HepG2 (cell line): Measurements from ENCODE around the gene PEX19. TPM values are rescaled to one million over a fixed set of nuclear protein-coding genes. Genes with fewer than 3 reads are reported as not detected.
A peak's percentile ranks its signal among the peaks of the same experiment; 100 is the strongest.

Source experiments
- ARNT2 ChIP-seq: sonication (generic); formaldehyde crosslinking; IDR thresholded peaks from 2 replicates; pipeline ENCODE4 v1.8.0; 2022; ENCODE audit warnings: mild to moderate bottlenecking, low read depth, missing genetic modification reagents, moderate library complexity
- FOXC1 ChIP-seq: sonication (generic); formaldehyde crosslinking; IDR thresholded peaks from 2 replicates; pipeline ENCODE4 v1.8.0; 2022; ENCODE audit warnings: mild to moderate bottlenecking, missing genetic modification reagents, borderline replicate concordance
- FOXJ3 ChIP-seq: sonication (generic); formaldehyde crosslinking; IDR thresholded peaks from 2 replicates; pipeline ENCODE4 v1.4.0; 2020; ENCODE audit warnings: missing genetic modification reagents, mild to moderate bottlenecking, borderline replicate concordance
- HDAC6 ChIP-seq: fragments of 200-600 bp; sonication (generic); IDR thresholded peaks from 2 replicates; pipeline ENCODE4 v1.7.0; 2017; ENCODE audit warnings: mild to moderate bottlenecking, antibody characterized with exemption, low read length, low read depth
- HMGA1 ChIP-seq: sonication (generic); formaldehyde crosslinking; conservative IDR thresholded peaks from 2 replicates; pipeline ENCODE4 v1.4.0; 2020; ENCODE audit warnings: missing genetic modification reagents
- KDM5B ChIP-seq: sonication (generic); formaldehyde crosslinking; IDR thresholded peaks from 2 replicates; pipeline ENCODE4 v1.4.0; 2020; ENCODE audit warnings: missing genetic modification reagents, mild to moderate bottlenecking, borderline replicate concordance
- LCORL ChIP-seq, 2 experiments: fragments of 450-650 bp in 1 of 2; sonication (generic) in 1 of 2; formaldehyde crosslinking in 1 of 2; IDR thresholded peaks; 2 replicates each; pipeline versions ENCODE4 v1.5.0 to v1.6.1; 2017 to 2020; ENCODE audit warnings: antibody characterized with exemption in 1 of 2, missing genetic modification reagents in 1 of 2
- PAX8 ChIP-seq: sonication (generic); formaldehyde crosslinking; IDR thresholded peaks from 2 replicates; pipeline ENCODE4 v1.8.0; 2022; ENCODE audit warnings: mild to moderate bottlenecking, missing genetic modification reagents, borderline replicate concordance
- RAD51 ChIP-seq: fragments of 450-650 bp; IDR thresholded peaks from 2 replicates; pipeline ENCODE4 v1.6.1; 2016; ENCODE audit warnings: borderline replicate concordance
- SRSF9 ChIP-seq: fragments of 200-400 bp; formaldehyde crosslinking; IDR thresholded peaks from 2 replicates; pipeline ENCODE4 v1.6.1; 2018; ENCODE audit warnings: borderline replicate concordance, mild to moderate bottlenecking, low read depth, low read length; ENCODE audit not compliant: insufficient read depth, poor library complexity, severe bottlenecking
- TCF7L2 ChIP-seq: IDR thresholded peaks from 2 replicates; pipeline ENCODE4 v1.6.1; 2011; ENCODE audit warnings: mild to moderate bottlenecking, low read depth, low read length, moderate library complexity
- ZKSCAN8 ChIP-seq: IDR thresholded peaks from 2 replicates; pipeline ENCODE4 v1.6.1; 2016; ENCODE audit warnings: borderline replicate concordance, missing genetic modification reagents, missing compliant biosample characterization
- ZNF460 ChIP-seq: sonication (generic); formaldehyde crosslinking; IDR thresholded peaks from 2 replicates; pipeline ENCODE4 v1.5.1; 2020; ENCODE audit warnings: missing genetic modification reagents, mild to moderate bottlenecking, borderline replicate concordance
- ZNF564 ChIP-seq: sonication (generic); formaldehyde crosslinking; IDR thresholded peaks from 2 replicates; pipeline ENCODE4 v1.8.1; 2023; ENCODE audit warnings: mild to moderate bottlenecking, missing genetic modification reagents
- ZNF605 ChIP-seq: sonication (generic); formaldehyde crosslinking; IDR thresholded peaks from 2 replicates; pipeline ENCODE4 v1.8.0; 2022; ENCODE audit warnings: mild to moderate bottlenecking, missing genetic modification reagents
- ZNF782 ChIP-seq: sonication (generic); formaldehyde crosslinking; IDR thresholded peaks from 2 replicates; pipeline ENCODE4 v1.4.0; 2020; ENCODE audit warnings: missing genetic modification reagents, mild to moderate bottlenecking, borderline replicate concordance
- ZNF83 ChIP-seq: sonication (generic); formaldehyde crosslinking; IDR thresholded peaks from 2 replicates; pipeline ENCODE4 v1.4.0; 2020; ENCODE audit warnings: missing genetic modification reagents, mild to moderate bottlenecking, borderline replicate concordance
- ZZZ3 ChIP-seq: sonication (generic); formaldehyde crosslinking; IDR thresholded peaks from 2 replicates; pipeline ENCODE4 v1.4.0; 2020; ENCODE audit warnings: missing genetic modification reagents, mild to moderate bottlenecking, borderline replicate concordance
- polyA plus RNA-seq, 8 experiments: library from polyadenylated mRNA; depleted of rRNA in 3 of 8; stranded (reverse) in 7 of 8; unstranded in 1 of 8; fragments of >200 nt; fragmentation: Illumina TruSeq in 4 of 8; extraction: Trizol in 4 of 8; gene quantifications; 2 replicates each; pipeline versions ENCODE4 v1.2.1 to v1.2.3, GENCODE V29; 2011 to 2016; ENCODE audit warnings: low read depth in 4 of 8, missing spikeins in 1 of 8, mixed read lengths in 1 of 8; ENCODE audit not compliant: insufficient read depth in 1 of 8
- total RNA-seq, 5 experiments: library from RNA; depleted of rRNA; stranded (reverse); fragments of >200 nt; fragmentation: Illumina TruSeq; extraction: Trizol; gene quantifications; 2 replicates each; pipeline ENCODE4 v1.2.3, GENCODE V29; 2016; ENCODE audit warnings: low read depth in 1 of 5
- TF ChIP-seq, protein P1 (sequence below), 2 experiments: sonication (generic) in 1 of 2; formaldehyde crosslinking in 1 of 2; IDR thresholded peaks; 2 replicates each; pipeline versions ENCODE4 v1.5.1 to v1.6.1; 2011 to 2020; ENCODE audit warnings: borderline replicate concordance in 1 of 2, low read depth in 1 of 2, low read length in 1 of 2, mild to moderate bottlenecking in 1 of 2, missing genetic modification reagents in 1 of 2, moderate library complexity in 1 of 2
- TF ChIP-seq, protein P2 (sequence below): IDR thresholded peaks from 2 replicates; pipeline ENCODE4 v1.6.1; 2016; ENCODE audit warnings: missing compliant biosample characterization, missing genetic modification reagents, borderline replicate concordance
- TF ChIP-seq, protein P3 (sequence below): fragments of 450-650 bp; IDR thresholded peaks from 2 replicates; pipeline ENCODE4 v1.6.1; 2017; ENCODE audit warnings: mild to moderate bottlenecking

Gene PEX19
- total and polyA plus RNA-seq, 2 of the 13 experiments (the other 11 are each of a cell fraction or from before 2014, with no cell fraction given): 47.0 to 51.8 TPM

DNA sequence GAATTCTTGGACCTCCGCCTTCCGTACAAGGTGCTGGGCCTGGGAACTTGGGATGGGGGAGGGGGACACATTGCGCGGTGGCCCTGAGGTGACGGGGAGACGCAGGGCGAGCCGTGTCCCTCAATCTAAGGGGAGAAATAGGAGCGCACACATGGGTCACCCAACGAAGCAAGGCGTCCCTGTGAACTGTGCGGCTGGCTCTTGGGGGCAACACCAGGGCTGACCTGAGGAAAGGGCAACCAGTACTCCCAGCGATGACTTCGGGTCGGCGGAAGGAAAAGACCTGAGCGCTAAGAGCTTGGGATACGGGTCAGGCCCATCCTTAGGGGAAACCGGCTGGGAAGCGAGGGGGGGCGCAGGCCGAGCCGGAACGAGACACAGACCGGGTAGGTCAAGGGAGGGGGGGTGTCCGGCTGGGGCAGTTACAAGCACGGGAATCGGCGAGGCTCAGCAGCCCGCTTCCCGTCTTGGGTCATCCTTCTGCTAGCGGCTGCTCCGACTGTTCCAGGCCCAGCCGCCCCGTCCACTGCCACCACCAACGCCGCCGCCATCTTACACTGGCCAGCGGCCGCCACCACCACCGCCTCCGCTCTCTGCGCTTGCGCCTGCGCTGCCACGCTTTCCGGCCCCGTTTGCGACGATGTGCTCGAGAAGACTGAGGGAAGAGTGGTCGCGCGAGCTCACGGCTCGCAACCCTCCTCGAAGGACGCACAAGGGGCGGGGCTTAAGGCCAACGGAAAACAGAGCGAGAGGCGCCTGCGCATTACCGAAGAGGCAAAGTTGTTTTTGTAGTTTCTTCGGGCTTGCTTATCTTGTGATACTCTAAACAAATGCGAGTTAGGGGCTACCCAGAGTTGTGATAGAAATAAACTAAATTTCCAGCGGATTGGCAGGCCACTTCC is 22.8 kb downstream of the PEX19 start, which contains the start of gene DCAF8 (continued):
- no peak for TF ChIP-seq LCORL (IDR thresholded peaks at IDR 0.05)
- peak; percentile 79 for TF ChIP-seq LCORL (CRISPR knock-in tag; IDR thresholded peaks at IDR 0.05)
- no peak for TF ChIP-seq HDAC6
- TF ChIP-seq FOXJ3 (CRISPR knock-in tag): no peak; the same call in 1 of the 2 replicates
- no peak for TF ChIP-seq ZNF83 (CRISPR knock-in tag)
- TF ChIP-seq FOXC1: peak; percentile 97
- peak; percentile 50; the same call in 1 of the 2 replicates for TF ChIP-seq ZZZ3 (CRISPR knock-in tag)
- no peak for TF ChIP-seq SRSF9
- no peak for TF ChIP-seq HMGA1
- TF ChIP-seq ZNF782 (CRISPR knock-in tag): no peak
- TF ChIP-seq RAD51: no peak
- TF ChIP-seq ARNT2: peak; percentile 92
- TF ChIP-seq, protein P1, sequence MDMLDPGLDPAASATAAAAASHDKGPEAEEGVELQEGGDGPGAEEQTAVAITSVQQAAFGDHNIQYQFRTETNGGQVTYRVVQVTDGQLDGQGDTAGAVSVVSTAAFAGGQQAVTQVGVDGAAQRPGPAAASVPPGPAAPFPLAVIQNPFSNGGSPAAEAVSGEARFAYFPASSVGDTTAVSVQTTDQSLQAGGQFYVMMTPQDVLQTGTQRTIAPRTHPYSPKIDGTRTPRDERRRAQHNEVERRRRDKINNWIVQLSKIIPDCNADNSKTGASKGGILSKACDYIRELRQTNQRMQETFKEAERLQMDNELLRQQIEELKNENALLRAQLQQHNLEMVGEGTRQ (IDR thresholded peaks at IDR 0.05; ENCODE audit: low read depth, low read length): no peak
- TF ChIP-seq, protein P1 (CRISPR knock-in tag; IDR thresholded peaks at IDR 0.05; ENCODE audit: borderline replicate concordance): no peak
- TF ChIP-seq, protein P2, sequence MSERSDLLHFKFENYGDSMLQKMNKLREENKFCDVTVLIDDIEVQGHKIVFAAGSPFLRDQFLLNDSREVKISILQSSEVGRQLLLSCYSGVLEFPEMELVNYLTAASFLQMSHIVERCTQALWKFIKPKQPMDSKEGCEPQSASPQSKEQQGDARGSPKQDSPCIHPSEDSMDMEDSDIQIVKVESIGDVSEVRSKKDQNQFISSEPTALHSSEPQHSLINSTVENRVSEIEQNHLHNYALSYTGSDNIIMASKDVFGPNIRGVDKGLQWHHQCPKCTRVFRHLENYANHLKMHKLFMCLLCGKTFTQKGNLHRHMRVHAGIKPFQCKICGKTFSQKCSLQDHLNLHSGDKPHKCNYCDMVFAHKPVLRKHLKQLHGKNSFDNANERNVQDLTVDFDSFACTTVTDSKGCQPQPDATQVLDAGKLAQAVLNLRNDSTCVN: peak; percentile 66
- TF ChIP-seq TCF7L2: no peak
- no peak for TF ChIP-seq ZKSCAN8 (CRISPR knock-in tag)
- TF ChIP-seq, protein P3, sequence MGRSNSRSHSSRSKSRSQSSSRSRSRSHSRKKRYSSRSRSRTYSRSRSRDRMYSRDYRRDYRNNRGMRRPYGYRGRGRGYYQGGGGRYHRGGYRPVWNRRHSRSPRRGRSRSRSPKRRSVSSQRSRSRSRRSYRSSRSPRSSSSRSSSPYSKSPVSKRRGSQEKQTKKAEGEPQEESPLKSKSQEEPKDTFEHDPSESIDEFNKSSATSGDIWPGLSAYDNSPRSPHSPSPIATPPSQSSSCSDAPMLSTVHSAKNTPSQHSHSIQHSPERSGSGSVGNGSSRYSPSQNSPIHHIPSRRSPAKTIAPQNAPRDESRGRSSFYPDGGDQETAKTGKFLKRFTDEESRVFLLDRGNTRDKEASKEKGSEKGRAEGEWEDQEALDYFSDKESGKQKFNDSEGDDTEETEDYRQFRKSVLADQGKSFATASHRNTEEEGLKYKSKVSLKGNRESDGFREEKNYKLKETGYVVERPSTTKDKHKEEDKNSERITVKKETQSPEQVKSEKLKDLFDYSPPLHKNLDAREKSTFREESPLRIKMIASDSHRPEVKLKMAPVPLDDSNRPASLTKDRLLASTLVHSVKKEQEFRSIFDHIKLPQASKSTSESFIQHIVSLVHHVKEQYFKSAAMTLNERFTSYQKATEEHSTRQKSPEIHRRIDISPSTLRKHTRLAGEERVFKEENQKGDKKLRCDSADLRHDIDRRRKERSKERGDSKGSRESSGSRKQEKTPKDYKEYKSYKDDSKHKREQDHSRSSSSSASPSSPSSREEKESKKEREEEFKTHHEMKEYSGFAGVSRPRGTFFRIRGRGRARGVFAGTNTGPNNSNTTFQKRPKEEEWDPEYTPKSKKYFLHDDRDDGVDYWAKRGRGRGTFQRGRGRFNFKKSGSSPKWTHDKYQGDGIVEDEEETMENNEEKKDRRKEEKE: no peak
- TF ChIP-seq ZNF605 (CRISPR knock-in tag): peak; percentile 93
- TF ChIP-seq PAX8: peak; percentile 79; the same call in 1 of the 2 replicates
- no peak for TF ChIP-seq ZNF460 (CRISPR knock-in tag)
- TF ChIP-seq KDM5B (CRISPR knock-in tag): peak; percentile 98
- no peak for TF ChIP-seq ZNF564
